ENCODE measurements around the gene TAF3. TPM values are rescaled to one million over a fixed set of nuclear protein-coding genes. Genes with fewer than 3 reads are reported as not detected.

The TAF3 gene
- polyA plus RNA-seq, 1 of the 3 experiments (the other 2 are of a cell fraction): 2.4 TPM

DNA sequence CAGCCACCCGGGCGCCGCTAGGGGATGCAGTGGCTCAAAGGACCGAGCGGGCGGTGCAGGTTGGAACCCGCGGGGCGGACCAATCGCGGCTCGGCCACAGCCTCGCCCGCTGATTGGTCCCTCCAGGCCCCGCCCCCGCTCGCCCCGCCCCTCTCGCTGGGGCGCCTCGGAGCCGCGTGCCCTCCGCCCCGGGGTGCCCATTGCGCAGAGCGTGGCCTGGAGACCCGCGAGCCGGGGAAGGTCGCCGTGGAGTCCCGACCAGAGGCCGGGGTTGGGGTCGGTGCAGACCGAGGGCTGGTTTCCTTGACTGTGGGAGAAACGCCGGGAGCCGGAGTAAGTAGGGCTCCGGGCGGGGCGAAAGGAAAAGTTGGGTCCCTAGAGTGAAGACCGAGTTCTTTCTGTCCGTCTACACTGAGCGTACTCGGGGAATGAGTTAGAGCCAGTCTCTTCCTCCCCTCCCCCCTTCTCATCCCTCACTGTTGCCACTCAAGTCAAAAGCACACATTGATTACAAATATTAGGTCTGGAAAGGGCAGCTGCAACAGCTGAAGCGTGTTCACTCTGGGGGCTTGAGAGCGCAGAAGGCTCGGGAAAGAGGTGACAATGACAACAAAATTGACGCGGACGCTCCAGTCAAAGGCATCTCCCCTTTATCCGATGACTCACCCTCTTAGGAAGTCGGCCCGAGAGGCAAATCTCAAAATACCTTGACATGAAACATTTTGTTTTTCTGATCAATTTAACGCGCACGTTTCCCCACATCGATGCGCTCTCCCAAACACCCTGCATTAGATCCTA lies 235.3 kb downstream of the TAF3 start:
- Histone ChIP-seq H2AFZ (ENCODE audit: low read depth) (no peak overlapping the region), H3K9me2 (no peaks in the 10 kb centered on the region), H3K4me3 (ENCODE audit: low read depth in 2 of 2, low read length in 1 of 2) (peak overlapping the region; percentile 86 to 92), H4K20me1 (ENCODE audit: insufficient read depth) (peaks cover 39% of the 10 kb centered on the region), H3K9ac (peak overlapping the region; percentile 96), H3K36me3 (replicated peaks in 1 of 2; ENCODE audit: control insufficient read depth in 1 of 2, insufficient read depth in 2 of 2, low read length in 1 of 2) (peaks cover 24 to 25% of the 10 kb centered on the region in 2 experiments), H3K4me1 (ENCODE audit: control insufficient read depth in 1 of 2, insufficient read depth in 2 of 2, low read depth in 1 of 2, low read length in 1 of 2) (peaks cover 0 to 12% of the 10 kb centered on the region in 2 experiments; a peak in 2 of 4 replicates), H3K79me2 (ENCODE audit: insufficient read depth) (peaks cover 91% of the 10 kb centered on the region), H3K27me3 (ENCODE audit: insufficient read depth) (no peaks in the 10 kb centered on the region), H3K9me3 (no peaks in the 10 kb centered on the region), H3F3A (replicated peaks; ENCODE audit: insufficient read depth) (peaks cover 16% of the 10 kb centered on the region), H3K4me2 (peak overlapping the region; percentile 98), H3K27ac (ENCODE audit: low read depth in 2 of 2, low read length in 1 of 2) (peak overlapping the region; percentile 96 to 98)
- ChIA-PET CTCF (interaction anchor here (0.7 to 1.7 kb wide), 12 partner anchors 10 to 1250 kb away, joined by 3 to 6 read pairs (median 3); no protein-coding TSS in a partner anchor), POLR2A (interaction anchor here (0.6 to 1.3 kb wide), 7 partner anchors 8 to 1121 kb away, joined by 3 to 7 read pairs (median 4); no protein-coding TSS in a partner anchor)
- TF ChIP-seq TAF1 (IDR thresholded peaks at IDR 0.05; ENCODE audit: borderline replicate concordance, low read depth, low read length) (peak; percentile 72), CHD2 (IDR thresholded peaks at IDR 0.05; ENCODE audit: low read length, partially characterized antibody) (peak; percentile 25), JUND (IDR thresholded peaks at IDR 0.05) (0 out of 2 replicates have a peak, but pooled peaks have one; percentile 12), TEAD4 (IDR thresholded peaks at IDR 0.05; ENCODE audit: borderline replicate concordance, insufficient read depth) (0 out of 2 replicates have a peak, but pooled peaks have one; percentile 42), TCF12 (IDR thresholded peaks at IDR 0.05) (peak; percentile 26; the same call in 1 of the 2 replicates), GABPA (IDR thresholded peaks at IDR 0.05; ENCODE audit: low read depth) (no peak), RCOR1 (IDR thresholded peaks at IDR 0.05; ENCODE audit: low read length) (peak; percentile 28; the same call in 1 of the 2 replicates), MXI1 (IDR thresholded peaks at IDR 0.05; ENCODE audit: low read depth, low read length) (no peak; the same call in none of the 2 replicates), YY1 (IDR thresholded peaks at IDR 0.05; ENCODE audit: low read depth) (no peak), RAD21 (IDR thresholded peaks at IDR 0.05; ENCODE audit: low read length) (peak; percentile 81), SIN3A (IDR thresholded peaks at IDR 0.05; ENCODE audit: borderline replicate concordance, low read depth, low read length) (0 out of 2 replicates have a peak, but pooled peaks have one; percentile 73), FOSL2 (IDR thresholded peaks at IDR 0.05; ENCODE audit: borderline replicate concordance, low read depth) (peak; percentile 43; the same call in 1 of the 2 replicates), NFIC (IDR thresholded peaks at IDR 0.05; ENCODE audit: borderline replicate concordance) (no peak), GATA2 (CRISPR knock-in tag; IDR thresholded peaks at IDR 0.05) (no peak), EP300 (IDR thresholded peaks at IDR 0.05; ENCODE audit: borderline replicate concordance in 1 of 2, low read depth in 1 of 2, low read length in 1 of 2) (peak in 1 of 2 experiments; percentile 43; a peak in 1 of 4 replicates), RFX5 (IDR thresholded peaks at IDR 0.05; ENCODE audit: low read length) (no peak), SMC3 (IDR thresholded peaks at IDR 0.05; ENCODE audit: low read depth, low read length) (peak; percentile 69), POLR2AphosphoS5 (IDR thresholded peaks at IDR 0.05; ENCODE audit: low read depth, low read length) (peak; percentile 86; the same call in 1 of the 2 replicates), MEF2A (IDR thresholded peaks at IDR 0.05; ENCODE audit: borderline replicate concordance, low read depth) (no peak)
- TF ChIP-seq, protein P1, sequence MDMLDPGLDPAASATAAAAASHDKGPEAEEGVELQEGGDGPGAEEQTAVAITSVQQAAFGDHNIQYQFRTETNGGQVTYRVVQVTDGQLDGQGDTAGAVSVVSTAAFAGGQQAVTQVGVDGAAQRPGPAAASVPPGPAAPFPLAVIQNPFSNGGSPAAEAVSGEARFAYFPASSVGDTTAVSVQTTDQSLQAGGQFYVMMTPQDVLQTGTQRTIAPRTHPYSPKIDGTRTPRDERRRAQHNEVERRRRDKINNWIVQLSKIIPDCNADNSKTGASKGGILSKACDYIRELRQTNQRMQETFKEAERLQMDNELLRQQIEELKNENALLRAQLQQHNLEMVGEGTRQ (IDR thresholded peaks at IDR 0.05; ENCODE audit: borderline replicate concordance, low read depth, low read length): no peak
- TF ChIP-seq, protein P2, sequence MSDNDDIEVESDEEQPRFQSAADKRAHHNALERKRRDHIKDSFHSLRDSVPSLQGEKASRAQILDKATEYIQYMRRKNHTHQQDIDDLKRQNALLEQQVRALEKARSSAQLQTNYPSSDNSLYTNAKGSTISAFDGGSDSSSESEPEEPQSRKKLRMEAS (IDR thresholded peaks at IDR 0.05; ENCODE audit: low read depth): peak; percentile 70; the same call in 1 of the 2 replicates
- TF ChIP-seq, protein P3, sequence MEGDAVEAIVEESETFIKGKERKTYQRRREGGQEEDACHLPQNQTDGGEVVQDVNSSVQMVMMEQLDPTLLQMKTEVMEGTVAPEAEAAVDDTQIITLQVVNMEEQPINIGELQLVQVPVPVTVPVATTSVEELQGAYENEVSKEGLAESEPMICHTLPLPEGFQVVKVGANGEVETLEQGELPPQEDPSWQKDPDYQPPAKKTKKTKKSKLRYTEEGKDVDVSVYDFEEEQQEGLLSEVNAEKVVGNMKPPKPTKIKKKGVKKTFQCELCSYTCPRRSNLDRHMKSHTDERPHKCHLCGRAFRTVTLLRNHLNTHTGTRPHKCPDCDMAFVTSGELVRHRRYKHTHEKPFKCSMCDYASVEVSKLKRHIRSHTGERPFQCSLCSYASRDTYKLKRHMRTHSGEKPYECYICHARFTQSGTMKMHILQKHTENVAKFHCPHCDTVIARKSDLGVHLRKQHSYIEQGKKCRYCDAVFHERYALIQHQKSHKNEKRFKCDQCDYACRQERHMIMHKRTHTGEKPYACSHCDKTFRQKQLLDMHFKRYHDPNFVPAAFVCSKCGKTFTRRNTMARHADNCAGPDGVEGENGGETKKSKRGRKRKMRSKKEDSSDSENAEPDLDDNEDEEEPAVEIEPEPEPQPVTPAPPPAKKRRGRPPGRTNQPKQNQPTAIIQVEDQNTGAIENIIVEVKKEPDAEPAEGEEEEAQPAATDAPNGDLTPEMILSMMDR (IDR thresholded peaks at IDR 0.05): no peak
- TF ChIP-seq, protein P4, sequence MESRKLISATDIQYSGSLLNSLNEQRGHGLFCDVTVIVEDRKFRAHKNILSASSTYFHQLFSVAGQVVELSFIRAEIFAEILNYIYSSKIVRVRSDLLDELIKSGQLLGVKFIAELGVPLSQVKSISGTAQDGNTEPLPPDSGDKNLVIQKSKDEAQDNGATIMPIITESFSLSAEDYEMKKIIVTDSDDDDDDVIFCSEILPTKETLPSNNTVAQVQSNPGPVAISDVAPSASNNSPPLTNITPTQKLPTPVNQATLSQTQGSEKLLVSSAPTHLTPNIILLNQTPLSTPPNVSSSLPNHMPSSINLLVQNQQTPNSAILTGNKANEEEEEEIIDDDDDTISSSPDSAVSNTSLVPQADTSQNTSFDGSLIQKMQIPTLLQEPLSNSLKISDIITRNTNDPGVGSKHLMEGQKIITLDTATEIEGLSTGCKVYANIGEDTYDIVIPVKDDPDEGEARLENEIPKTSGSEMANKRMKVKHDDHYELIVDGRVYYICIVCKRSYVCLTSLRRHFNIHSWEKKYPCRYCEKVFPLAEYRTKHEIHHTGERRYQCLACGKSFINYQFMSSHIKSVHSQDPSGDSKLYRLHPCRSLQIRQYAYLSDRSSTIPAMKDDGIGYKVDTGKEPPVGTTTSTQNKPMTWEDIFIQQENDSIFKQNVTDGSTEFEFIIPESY (IDR thresholded peaks at IDR 0.05; ENCODE audit: borderline replicate concordance, low read depth): 0 out of 2 replicates have a peak, but pooled peaks have one; percentile 4
- TF ChIP-seq, protein P5, sequence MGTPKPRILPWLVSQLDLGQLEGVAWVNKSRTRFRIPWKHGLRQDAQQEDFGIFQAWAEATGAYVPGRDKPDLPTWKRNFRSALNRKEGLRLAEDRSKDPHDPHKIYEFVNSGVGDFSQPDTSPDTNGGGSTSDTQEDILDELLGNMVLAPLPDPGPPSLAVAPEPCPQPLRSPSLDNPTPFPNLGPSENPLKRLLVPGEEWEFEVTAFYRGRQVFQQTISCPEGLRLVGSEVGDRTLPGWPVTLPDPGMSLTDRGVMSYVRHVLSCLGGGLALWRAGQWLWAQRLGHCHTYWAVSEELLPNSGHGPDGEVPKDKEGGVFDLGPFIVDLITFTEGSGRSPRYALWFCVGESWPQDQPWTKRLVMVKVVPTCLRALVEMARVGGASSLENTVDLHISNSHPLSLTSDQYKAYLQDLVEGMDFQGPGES (IDR thresholded peaks at IDR 0.05; ENCODE audit: low read depth, low read length): no peak
- TF ChIP-seq, protein P6, sequence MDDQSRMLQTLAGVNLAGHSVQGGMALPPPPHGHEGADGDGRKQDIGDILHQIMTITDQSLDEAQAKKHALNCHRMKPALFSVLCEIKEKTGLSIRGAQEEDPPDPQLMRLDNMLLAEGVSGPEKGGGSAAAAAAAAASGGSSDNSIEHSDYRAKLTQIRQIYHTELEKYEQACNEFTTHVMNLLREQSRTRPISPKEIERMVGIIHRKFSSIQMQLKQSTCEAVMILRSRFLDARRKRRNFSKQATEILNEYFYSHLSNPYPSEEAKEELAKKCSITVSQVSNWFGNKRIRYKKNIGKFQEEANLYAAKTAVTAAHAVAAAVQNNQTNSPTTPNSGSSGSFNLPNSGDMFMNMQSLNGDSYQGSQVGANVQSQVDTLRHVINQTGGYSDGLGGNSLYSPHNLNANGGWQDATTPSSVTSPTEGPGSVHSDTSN (IDR thresholded peaks at IDR 0.05): no peak
- peak; percentile 93 for DNase-seq
- WGBS (ENCODE audit: low lambda C conversion rate): 1% methylated on average over 34 of the region's 60 CpGs
